WI38 (cell line): ENCODE data around the gene PAAF1.

ENCODE experiments used
- H3K4me3 ChIP-seq: 2 replicates; pipeline ENCODE4 v1.5.1; 2011; ENCODE audit warnings: low read depth, mild to moderate bottlenecking, control low read depth, low read length
- CTCF ChIP-seq: IDR thresholded peaks from 2 replicates; pipeline ENCODE4 v1.5.1; 2012; ENCODE audit warnings: low read depth, mild to moderate bottlenecking, control low read depth, low read length

Gene PAAF1

GRCh38 chr11:73852049-73852448, 24.8 kb upstream of the PAAF1 start:
- H3K4me3 ChIP-seq, result no peak overlapping the region
- TF ChIP-seq CTCF, result no peak

- no peak for TF ChIP-seq CTCF
- H3K4me3 ChIP-seq, result no peak overlapping the region
Measured at GRCh38 chr11:73854680-73855079, 22.1 kb upstream of the PAAF1 start.

GRCh38 chr11:73856031-73856567, 20.7 kb upstream of the PAAF1 start:
- TF ChIP-seq CTCF, result no peak
- H3K4me3 ChIP-seq, result no peak overlapping the region

GRCh38 chr11:73859671-73860070, 17.1 kb upstream of the PAAF1 start:
- no peak for TF ChIP-seq CTCF
- no peak overlapping the region for H3K4me3 ChIP-seq

GRCh38 chr11:73860202-73860601, 16.6 kb upstream of the PAAF1 start:
- H3K4me3 ChIP-seq, result no peak overlapping the region
- no peak for TF ChIP-seq CTCF

GRCh38 chr11:73862986-73863385, 13.8 kb upstream of the PAAF1 start:
- TF ChIP-seq CTCF, result no peak
- H3K4me3 ChIP-seq, result no peak overlapping the region

- H3K4me3 ChIP-seq, result no peak overlapping the region
Measured at GRCh38 chr11:73866095-73866579, 10.7 kb upstream of the PAAF1 start.

More at GRCh38 chr11:73866095-73866579, 10.7 kb upstream of the PAAF1 start:
- TF ChIP-seq CTCF, result no peak
